Astrocyte of the cerebellum (primary cell): ENCODE measurements around the gene CCDC146.
"Not testable (repeated sequence)": the region's sequence is repeated elsewhere in the genome, so short reads cannot be mapped to it uniquely, and the experiment has no call there.

ENCODE experiments used
- DNase-seq: peaks from one replicate; pipeline ENCODE4 v3.0.0-alpha.2; 2011; ENCODE audit warnings: low read depth
- H3K4me3 ChIP-seq: 2 replicates; pipeline ENCODE4 v1.5.1; 2011; ENCODE audit warnings: mild to moderate bottlenecking, low read depth, low read length, moderate library complexity
- in situ Hi-C: cut with HindIII; loops from 2 replicates; pipeline ENCODE4 v1.10.0; 2017; ENCODE audit warnings: low sequenced_read_pairs
- TF ChIP-seq, protein P1 (sequence below): IDR thresholded peaks from 2 replicates; pipeline ENCODE4 v1.5.1; 2012; ENCODE audit warnings: low read length, low read depth, moderate library complexity, mild to moderate bottlenecking; ENCODE audit errors: missing control alignments

The CCDC146 gene

DNA sequence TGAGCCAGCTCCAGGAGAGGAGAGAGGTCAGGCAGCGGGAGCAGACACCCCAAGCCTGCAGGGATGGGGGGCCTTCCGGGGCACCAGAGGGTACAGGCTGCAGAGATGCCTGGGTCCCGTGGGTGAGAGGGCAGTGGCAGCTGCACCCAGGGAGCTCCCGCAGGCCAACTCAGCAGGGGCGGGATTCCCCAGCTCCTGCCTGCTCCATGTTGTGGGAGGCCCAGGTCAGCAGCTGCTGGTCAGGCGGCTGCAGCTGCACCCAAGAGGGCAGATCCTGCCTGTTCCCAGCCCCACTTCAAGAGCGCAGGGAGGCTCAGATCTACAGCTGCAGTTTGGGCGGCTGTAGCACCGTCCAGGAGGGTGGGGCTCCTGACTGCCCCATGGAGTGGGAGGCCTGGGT, 4.6 kb downstream of the CCDC146 start:
- in situ Hi-C loops, DNase-seq, H3K4me3 ChIP-seq: not testable (repeated sequence)

DNA sequence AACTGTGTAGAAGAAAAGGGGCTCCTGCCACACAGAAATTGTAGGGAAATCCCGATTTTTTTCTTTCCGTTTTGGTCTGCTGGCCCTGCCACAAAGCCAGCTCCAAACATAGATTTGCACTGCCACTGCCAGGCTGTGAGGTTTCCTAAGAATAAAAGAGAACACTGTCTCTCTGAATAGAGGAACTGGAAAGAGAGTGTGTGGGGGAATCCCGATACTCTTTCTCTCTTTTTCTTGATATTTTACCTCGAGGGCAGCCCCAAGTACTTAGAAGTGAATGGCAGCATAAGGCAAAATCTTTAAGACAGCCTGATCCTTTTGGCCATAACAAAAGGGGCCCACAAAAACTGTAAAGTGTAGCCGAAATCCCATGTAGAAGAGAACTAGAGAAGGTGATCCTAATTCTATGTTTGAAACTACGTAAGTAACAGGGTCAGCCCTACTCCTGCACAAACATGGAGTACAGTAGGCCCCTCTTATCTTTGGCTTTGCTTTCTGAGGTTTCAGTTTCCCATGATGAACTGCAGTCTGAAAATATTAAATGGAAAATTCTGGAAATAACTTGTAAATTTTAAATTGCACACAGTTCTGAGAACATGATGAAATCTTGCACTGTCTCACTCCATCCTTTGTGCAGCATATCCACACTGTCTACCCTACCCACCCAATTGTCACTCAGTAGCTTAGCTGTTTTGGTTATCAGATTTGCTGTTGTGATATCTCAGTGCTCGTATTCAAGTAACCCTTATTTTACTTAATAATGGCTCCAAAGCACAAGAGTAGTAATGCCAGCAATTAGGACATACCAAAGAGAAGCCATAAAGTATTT, 6.4 kb downstream of the CCDC146 start:
- in situ Hi-C loops, DNase-seq, H3K4me3 ChIP-seq: not testable (repeated sequence)

DNA sequence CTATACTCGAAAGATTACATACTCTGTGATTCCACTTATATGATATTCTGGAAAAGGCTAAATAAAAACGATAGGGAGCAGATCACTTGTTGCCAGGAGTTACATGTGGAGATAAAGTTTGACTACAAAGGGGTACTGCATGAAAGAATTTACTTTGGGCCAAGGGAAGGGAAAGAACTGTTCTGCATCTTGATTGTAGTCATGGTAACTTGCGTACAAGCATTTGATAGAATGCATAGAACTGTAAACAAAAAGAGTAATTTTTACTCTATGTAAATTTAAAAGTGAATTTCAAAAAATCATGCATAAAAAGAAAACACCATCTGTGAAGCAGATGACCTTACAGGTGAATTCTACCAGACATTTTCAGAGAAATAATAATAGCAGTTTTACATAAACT, 9.4 kb downstream of the CCDC146 start:
- H3K4me3 ChIP-seq, in situ Hi-C loops: not testable (repeated sequence)

DNA sequence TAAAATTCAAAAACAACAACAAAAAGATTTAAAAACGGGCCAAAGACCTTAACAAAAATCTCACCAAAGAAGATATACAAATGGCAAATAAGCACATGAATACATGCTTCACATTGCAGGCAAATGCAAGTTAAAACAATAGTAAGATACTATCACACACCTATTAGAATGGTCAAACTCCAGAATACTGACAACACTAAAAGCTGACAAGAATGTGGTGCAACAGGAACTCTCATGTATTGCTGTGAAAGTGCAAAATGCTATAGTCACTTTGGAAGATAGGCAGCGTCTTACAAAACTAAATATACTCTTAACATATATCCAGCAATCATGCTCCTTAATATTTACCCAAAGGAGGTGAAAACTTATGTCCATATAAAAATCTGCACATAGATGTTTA, 16.3 kb downstream of the CCDC146 start:
- DNase-seq, in situ Hi-C loops, H3K4me3 ChIP-seq: not testable (repeated sequence)

More for the DNA sequence above, 9.4 kb downstream of the CCDC146 start:
- not testable (repeated sequence) for DNase-seq

DNA sequence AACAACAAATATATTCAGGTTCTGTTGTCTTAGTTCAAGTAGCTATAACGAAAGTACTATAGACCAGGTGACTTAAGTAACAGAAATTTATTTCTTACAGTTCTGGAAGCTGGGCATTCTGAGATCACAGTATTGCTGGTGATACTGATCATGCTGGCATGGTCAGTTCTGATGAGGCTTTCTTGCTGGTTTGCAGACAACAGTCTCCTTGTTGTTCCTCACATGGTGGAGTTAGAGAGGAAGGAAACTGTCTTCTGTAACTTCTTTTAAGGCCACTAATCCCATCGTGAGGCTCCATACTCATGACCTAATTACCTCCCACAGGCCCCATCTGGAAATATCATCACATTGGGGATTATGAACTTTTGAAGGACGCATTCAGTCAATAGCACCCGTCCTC, 17.9 kb downstream of the CCDC146 start:
- in situ Hi-C loops, result not testable (repeated sequence)

DNA sequence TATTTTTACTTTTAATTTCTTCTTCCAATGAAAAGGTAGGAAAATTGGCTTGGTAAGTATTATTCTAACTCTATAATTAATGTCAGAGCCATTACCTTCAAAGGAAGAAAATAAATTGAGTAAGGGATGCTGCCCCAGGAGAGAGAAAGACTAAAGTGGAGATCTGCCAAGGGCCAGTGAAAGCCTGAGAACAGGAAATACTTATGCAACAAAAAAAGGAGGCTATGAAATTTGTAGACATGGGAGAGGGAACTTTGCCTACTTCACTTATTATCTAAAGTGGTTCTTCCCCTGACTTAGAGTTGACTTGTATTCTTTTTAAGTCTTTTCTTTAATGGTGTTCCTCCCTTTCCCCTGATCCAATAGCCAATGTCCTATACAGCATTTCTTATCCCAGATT, 29.8 kb downstream of the CCDC146 start:
- in situ Hi-C loops, H3K4me3 ChIP-seq, DNase-seq: not testable (repeated sequence)

More for the DNA sequence above, 17.9 kb downstream of the CCDC146 start:
- DNase-seq, H3K4me3 ChIP-seq: not testable (repeated sequence)

DNA sequence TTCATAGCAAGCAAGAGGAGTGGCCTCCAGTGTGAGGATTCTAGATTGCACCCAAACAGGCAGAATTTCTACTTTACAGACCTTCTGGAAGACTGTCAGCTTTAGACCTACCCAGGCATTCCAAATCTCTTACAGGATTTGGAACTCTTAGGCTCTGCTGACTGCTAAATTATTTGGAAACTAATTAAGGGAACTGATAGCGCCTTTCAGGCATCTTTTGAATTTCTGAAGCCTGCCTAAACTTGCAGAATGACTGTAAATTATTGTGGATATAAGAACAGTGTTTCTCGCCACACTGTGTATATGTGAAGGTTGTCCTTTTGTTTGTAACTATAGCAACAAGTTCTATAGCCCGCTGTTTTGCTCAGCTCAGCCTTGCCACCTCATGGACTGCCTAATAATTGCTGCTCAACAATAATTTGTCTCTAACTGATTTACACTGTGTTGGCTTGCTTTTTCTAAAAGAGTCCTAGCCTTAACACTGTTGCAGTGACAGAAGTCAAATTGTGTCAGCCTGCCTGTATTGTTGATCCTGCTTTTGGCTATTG, 32.6 kb downstream of the CCDC146 start:
- in situ Hi-C loops, H3K4me3 ChIP-seq, DNase-seq: not testable (repeated sequence)

DNA sequence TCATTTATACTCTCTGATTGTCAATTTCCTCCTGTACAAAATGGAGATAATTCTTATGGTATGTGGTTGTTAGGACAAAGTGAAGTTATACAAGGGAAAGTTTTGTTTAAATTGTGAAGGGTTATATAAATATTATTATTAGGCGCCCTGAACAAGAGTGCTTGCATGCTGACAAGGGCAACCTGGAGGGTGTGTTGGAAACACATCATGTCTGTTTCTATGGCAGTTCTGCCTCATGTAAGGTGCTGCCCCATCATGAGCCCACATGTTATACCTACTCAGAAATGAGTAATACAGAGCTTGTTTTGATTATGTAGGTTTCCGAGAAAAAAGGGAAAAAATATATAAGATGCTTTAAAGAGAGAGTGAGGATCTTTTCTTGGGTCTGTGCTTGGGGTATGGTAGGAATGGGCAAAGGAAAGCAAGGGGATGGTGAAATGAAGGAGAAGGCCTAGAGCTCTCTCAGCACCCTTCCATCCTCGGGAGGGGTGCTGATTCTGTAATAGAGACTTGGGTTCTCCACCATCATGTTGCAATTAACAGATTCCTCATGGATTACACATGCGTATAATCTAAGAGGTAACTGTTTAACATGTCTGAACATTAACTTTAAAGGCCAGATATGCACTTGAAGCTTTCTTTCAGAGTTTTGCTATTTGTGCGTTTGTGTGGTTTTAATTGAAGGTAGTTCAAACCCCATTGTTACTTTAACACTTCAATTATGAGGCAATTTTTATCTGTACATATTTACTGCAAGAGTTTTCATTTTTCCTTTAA, 33.4 kb downstream of the CCDC146 start:
- H3K4me3 ChIP-seq, in situ Hi-C loops, DNase-seq: not testable (repeated sequence)

DNA sequence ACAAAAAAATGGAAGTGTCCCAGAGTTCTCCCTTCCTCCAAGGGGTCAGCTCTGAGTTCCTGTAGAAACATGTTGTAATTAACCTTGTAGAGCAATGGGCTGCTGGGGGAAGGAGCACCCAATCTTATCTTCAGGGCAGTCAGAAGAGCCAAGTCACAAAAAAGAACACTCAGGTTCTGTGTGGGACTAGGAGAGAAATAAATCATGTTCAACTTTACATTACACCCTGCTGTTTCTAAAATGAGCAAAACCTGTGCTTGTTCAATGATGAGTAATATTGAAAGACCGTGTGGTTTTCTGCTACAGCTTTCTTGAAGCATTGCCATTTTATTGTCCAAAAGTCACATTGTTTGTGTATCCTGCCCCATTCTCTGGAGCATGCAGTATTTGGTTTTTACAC, 34.6 kb downstream of the CCDC146 start:
- H3K4me3 ChIP-seq, in situ Hi-C loops, DNase-seq: not testable (repeated sequence)

DNA sequence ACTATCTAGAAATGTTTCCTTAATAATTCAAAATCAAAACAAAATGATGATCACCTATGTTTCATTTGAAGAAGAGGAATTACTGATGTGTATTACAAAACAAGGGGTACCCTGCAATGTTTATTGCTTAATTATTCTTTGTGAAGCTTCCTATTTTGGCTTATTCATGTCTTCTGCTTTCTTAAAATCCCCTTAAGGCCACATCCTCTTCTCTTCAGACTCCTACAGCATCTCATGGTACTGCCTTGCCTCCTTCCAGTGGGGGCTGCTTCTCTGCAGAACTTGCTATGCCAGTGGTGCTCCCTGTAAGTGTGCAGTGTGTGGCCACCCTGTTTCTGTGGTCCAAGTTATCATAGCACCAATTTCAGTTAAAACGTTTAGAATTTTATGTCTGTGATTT, 35.0 kb downstream of the CCDC146 start:
- no peak for DNase-seq
- H3K4me3 ChIP-seq, result no peak overlapping the region
- TF ChIP-seq, protein P1, sequence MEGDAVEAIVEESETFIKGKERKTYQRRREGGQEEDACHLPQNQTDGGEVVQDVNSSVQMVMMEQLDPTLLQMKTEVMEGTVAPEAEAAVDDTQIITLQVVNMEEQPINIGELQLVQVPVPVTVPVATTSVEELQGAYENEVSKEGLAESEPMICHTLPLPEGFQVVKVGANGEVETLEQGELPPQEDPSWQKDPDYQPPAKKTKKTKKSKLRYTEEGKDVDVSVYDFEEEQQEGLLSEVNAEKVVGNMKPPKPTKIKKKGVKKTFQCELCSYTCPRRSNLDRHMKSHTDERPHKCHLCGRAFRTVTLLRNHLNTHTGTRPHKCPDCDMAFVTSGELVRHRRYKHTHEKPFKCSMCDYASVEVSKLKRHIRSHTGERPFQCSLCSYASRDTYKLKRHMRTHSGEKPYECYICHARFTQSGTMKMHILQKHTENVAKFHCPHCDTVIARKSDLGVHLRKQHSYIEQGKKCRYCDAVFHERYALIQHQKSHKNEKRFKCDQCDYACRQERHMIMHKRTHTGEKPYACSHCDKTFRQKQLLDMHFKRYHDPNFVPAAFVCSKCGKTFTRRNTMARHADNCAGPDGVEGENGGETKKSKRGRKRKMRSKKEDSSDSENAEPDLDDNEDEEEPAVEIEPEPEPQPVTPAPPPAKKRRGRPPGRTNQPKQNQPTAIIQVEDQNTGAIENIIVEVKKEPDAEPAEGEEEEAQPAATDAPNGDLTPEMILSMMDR, result no peak
- in situ Hi-C loops, result no loop called here

DNA sequence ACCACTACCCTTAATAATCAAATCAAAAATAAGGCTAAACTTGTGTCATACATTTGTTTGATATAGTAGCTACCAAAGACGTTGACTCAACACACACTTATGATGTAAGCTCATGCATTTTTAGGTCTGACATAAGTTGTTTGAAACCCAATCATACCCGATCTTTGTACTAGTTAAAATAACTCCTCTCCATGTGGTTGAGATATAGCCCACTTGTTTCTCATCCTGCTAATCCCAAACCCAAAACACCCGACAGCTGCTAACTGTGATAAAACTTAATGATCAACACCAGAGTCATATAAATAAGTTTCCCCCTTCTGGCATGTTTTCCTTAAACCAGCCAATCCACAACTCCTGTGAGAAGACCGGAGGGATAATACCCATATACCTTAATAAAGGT, 48.7 kb downstream of the CCDC146 start:
- DNase-seq, result not testable (repeated sequence)

DNA sequence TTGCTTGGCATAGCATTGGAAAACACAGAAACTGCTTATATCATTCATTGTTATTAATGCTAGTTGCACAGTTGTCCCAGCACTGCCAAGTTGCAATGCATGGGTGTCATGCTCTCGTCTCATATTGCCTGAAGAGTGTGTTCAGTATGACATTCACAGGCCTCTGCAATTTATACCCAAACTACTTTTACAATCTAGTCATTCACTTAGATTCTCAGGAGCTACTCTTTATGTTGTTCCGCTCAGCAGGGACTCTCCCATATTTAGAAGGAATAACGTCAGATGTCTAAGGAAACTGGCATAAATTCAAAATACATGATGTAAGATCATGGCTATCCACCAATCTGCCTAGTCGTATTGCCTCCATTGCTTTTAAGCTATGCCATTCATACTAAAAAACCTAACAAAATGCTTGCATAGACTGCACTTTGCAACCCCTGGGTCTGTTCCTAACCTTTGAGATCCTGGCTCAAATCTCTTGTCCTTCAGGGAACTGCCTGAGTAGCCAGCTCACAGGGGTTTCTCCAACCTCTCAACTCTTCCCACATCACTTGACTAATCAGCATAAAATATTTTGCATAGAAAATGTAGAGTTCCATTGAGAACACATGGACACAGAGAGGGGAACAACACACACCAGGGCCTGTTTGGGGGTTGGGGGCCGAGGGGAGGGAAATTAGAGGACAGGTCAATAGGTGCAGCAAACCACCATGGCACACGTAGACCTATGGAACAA, 50.2 kb downstream of the CCDC146 start:
- H3K4me3 ChIP-seq, in situ Hi-C loops: not testable (repeated sequence)
- DNase-seq, result peak; percentile 6

More for the DNA sequence above, 48.7 kb downstream of the CCDC146 start:
- in situ Hi-C loops, H3K4me3 ChIP-seq: not testable (repeated sequence)

DNA sequence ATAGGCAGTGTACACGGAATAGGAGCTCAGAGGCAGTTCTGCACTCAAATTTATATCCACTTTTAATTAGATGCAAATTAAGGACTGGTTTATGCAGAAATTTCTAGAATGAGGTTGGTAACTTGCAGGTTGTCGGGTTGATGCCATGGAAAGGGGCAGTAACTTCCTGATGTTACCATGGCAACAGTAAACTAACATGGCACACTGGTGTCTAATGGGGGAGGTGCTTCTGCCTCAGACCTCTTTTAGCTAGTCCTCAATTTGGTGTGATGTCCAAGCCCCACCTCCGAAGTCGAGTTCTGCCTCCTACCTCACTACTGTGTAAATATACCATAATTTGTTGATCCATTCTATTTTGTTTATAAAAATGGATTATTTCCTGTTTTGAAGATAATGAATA, 52.0 kb downstream of the CCDC146 start:
- in situ Hi-C loops, DNase-seq, H3K4me3 ChIP-seq: not testable (repeated sequence)

DNA sequence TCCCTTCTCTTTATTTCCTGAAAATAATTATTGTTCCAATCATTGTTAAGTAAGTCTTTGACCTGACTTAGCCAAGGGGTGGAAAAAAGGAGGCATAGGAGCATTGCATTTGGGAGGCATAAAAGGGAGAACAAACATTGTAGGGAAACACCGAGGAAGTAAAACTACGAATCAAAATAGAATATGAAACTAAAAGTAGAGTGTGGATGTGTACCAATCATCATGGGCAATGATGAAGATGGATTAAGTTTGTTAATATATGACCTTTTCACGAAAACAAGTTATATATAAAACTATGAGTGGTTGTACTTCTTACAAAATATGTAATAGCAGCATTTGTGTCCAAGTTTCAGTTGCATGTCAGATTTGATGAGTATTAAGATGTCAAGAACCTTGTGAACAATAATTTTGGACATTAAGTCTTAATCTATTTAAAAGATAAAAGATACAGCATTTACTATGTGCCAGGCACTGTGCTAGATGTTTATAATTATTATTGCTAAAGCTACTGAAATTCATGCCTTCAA, 52.9 kb downstream of the CCDC146 start:
- in situ Hi-C loops, H3K4me3 ChIP-seq, DNase-seq: not testable (repeated sequence)

DNA sequence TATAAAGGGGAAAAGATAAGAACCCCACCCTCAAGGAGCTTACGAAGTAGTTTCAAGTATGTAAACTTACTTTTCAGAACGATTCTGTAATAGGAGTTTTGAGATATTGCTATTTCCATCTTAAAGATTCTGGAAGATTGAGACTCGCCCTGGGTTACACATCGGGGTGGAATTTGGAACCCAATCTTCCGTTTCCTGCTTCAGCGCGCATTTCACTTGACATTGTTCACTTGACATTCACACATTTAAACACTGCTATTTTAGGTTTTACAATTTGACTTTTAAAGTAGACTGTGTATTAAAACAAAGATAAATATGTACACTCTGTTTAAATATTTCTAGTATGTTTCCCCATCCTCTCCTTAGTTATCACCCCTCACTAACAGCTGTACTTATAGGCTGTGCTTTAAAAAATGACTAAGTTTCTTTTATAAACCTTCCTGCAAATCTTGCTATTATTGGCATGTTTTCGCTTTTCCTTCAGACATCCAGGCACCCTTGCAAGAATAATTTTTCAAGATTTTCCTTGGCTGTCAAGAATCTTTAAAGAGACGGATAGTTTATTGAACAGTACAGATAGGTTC, 55.0 kb downstream of the CCDC146 start:
- in situ Hi-C loops, H3K4me3 ChIP-seq, DNase-seq: not testable (repeated sequence)
